ENCODE data around the gene IQCF6.
A peak's percentile ranks its signal among the peaks of the same experiment; 100 is the strongest.
"Not testable (repeated sequence)": the region's sequence is repeated elsewhere in the genome, so short reads cannot be mapped to it uniquely, and the experiment has no call there.

The IQCF6 gene
- total RNA-seq: 0 to 0.03 (median 0) reads per million in 18 experiments

- DNase-seq: no peak
These were observed at the start of gene IQCF6 for GRCh38 chr3:51779137-51779536. Gene IQCF6, minus strand, starts transcription at chr3:51779237. Its CDS starts 13 bp downstream, at chr3:51779224.

GRCh38 chr3:51828297-51828696 lies 49.3 kb upstream of the IQCF6 start:
- DNase-seq: no peak

- DNase-seq: peak in 1 of 2 donors; percentile 8
These were observed 40.8 kb upstream of the IQCF6 start for GRCh38 chr3:51819709-51820406.

GRCh38 chr3:51819151-51819550 lies 40.1 kb upstream of the IQCF6 start:
- no peak for DNase-seq

GRCh38 chr3:51817375-51817774 lies 38.3 kb upstream of the IQCF6 start:
- no peak for DNase-seq

- DNase-seq: no peak
These were observed 37.7 kb upstream of the IQCF6 start for GRCh38 chr3:51816723-51817122.

GRCh38 chr3:51815614-51816013 lies 36.6 kb upstream of the IQCF6 start:
- DNase-seq: no peak

- no peak for DNase-seq
These were observed 35.0 kb upstream of the IQCF6 start for GRCh38 chr3:51814034-51814433.

GRCh38 chr3:51813539-51813938 lies 34.5 kb upstream of the IQCF6 start:
- DNase-seq: no peak

GRCh38 chr3:51808934-51809333 lies 29.9 kb upstream of the IQCF6 start:
- DNase-seq: no peak

GRCh38 chr3:51802106-51802703 lies 23.2 kb upstream of the IQCF6 start:
- DNase-seq: no peak

GRCh38 chr3:51800750-51801125 lies 21.7 kb upstream of the IQCF6 start:
- DNase-seq: no peak

- DNase-seq: peak; percentile 62 to 75
These were observed 21.1 kb upstream of the IQCF6 start for GRCh38 chr3:51799879-51800749.

- DNase-seq: no peak
These were observed 19.4 kb upstream of the IQCF6 start for GRCh38 chr3:51798411-51798963.

GRCh38 chr3:51796854-51797253 lies 17.8 kb upstream of the IQCF6 start:
- no peak for DNase-seq

GRCh38 chr3:51794206-51794605 lies 15.2 kb upstream of the IQCF6 start:
- no peak for DNase-seq

- DNase-seq: no peak
These were observed 13.2 kb upstream of the IQCF6 start for GRCh38 chr3:51792206-51792605.

GRCh38 chr3:51789437-51789836 lies 10.4 kb upstream of the IQCF6 start:
- no peak for DNase-seq

GRCh38 chr3:51787576-51787975 lies 8.5 kb upstream of the IQCF6 start:
- not testable (repeated sequence) for DNase-seq

GRCh38 chr3:51786267-51786666 lies 7.2 kb upstream of the IQCF6 start:
- no peak for DNase-seq

GRCh38 chr3:51778554-51778953 lies 483 bp downstream of the IQCF6 start:
- no peak for DNase-seq

- DNase-seq: no peak
These were observed 1.1 kb downstream of the IQCF6 start for GRCh38 chr3:51777985-51778384.

GRCh38 chr3:51773529-51774056 lies 5.4 kb downstream of the IQCF6 start:
- DNase-seq: no peak

All from inflammatory macrophage (primary cell).